ENCODE results near the gene CASK. TPM values are rescaled to one million over a fixed set of nuclear protein-coding genes. Genes with fewer than 3 reads are reported as not detected.
"Not testable (repeated sequence)": the region's sequence is repeated elsewhere in the genome, so short reads cannot be mapped to it uniquely, and the experiment has no call there.

The CASK gene
- total and polyA plus RNA-seq, 10 donors: 4.7 to 63.7 (median 42.8) TPM

DNA sequence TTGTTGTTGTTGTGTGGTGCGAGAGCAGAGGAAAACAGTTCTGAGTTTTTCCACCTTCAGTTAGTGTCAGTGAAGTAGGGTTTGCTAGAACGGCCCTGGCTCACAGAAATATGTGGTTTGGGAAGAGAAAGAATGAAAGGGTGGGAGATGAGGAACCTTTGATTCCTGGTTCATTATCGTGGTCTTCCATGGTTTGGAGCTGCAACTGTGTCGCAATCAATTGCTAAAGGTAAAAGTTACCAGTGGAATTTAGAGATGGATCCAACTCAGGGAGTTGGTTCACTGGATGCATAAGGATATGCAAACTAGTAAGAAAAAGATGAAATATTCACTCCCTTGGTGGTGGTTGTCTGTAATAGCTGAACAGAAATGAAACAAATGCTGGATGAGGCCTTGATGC, 270.2 kb downstream of the CASK start:
- intact Hi-C loops (cut with DNase I; ENCODE audit: low total_unique reads): no loop called here
- peaks cover 0 to 15% (median 2%) of the 10 kb centered on the region in 8 donors for H3K9me3 ChIP-seq
- H3K27me3 ChIP-seq (replicated peaks in 1 of 7): peaks cover 0 to 6% (median 0%) of the 10 kb centered on the region in 7 donors
- no peak for DNase-seq
- WGBS, 5 donors: 85 to 96% (median 91%) methylated on average over 4 of the region's 4 CpGs
- no peaks in the 10 kb centered on the region for H3K4me1 ChIP-seq
- H3K27ac ChIP-seq: no peak overlapping the region
- peaks cover 0 to 47% (median under 1%) of the 10 kb centered on the region in 6 donors for H3K36me3 ChIP-seq
- H3K4me3 ChIP-seq: no peak overlapping the region
- TF ChIP-seq, protein P1, sequence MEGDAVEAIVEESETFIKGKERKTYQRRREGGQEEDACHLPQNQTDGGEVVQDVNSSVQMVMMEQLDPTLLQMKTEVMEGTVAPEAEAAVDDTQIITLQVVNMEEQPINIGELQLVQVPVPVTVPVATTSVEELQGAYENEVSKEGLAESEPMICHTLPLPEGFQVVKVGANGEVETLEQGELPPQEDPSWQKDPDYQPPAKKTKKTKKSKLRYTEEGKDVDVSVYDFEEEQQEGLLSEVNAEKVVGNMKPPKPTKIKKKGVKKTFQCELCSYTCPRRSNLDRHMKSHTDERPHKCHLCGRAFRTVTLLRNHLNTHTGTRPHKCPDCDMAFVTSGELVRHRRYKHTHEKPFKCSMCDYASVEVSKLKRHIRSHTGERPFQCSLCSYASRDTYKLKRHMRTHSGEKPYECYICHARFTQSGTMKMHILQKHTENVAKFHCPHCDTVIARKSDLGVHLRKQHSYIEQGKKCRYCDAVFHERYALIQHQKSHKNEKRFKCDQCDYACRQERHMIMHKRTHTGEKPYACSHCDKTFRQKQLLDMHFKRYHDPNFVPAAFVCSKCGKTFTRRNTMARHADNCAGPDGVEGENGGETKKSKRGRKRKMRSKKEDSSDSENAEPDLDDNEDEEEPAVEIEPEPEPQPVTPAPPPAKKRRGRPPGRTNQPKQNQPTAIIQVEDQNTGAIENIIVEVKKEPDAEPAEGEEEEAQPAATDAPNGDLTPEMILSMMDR (IDR thresholded peaks at IDR 0.05 in 8 of 11, conservative IDR thresholded peaks at IDR 0.05 in 3 of 11): no peak
- TF ChIP-seq POLR2AphosphoS5 (IDR thresholded peaks at IDR 0.05) (no peak), POLR2A (IDR thresholded peaks at IDR 0.05) (no peak)

DNA sequence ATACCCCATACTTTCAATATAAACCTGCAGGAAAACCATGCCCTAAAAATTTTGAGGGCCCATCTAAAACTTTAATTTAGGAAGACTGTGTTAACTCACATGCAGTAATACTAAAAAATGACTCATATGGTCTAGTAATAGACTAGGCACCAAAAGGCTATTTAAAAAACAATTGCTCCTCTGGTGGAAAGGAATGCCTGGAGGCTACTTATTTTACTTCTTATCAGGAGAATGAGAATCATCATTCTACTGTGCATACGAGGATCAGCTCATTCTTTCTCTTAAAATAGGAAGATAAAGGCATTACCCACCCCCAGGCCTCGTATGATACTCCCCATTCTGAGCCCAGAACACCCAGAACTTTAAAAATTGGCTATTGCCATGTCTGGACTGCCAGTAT, 277.2 kb downstream of the CASK start:
- H3K27me3 ChIP-seq (replicated peaks in 1 of 7); DNase-seq; H3K27ac ChIP-seq; H3K36me3 ChIP-seq; intact Hi-C loops (cut with DNase I; ENCODE audit: low total_unique reads); H3K4me3 ChIP-seq; H3K4me1 ChIP-seq: not testable (repeated sequence)
- WGBS, 5 donors: 58 to 96% (median 93%) methylated on average over 2 of the region's 2 CpGs
- peaks cover 0 to 32% (median 7%) of the 10 kb centered on the region in 8 donors for H3K9me3 ChIP-seq

DNA sequence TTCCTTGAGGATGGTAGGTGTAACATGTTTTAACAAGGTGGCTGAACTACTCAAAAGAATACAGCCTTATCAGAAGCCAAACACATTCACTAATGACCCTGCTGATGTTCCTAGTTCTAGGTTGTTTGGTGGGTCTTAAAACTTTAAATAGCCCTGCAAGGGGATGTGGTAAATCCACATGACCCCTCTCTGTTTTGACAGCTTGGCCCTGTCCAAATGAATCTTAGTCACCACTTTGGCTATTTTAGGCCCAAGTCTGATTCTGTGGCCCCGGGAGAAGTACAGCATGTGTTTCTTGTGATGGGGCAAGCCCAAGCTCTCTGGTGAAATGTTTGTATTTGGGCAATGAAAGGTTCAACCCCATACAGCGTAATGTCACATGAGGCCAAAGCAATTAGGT, 289.1 kb downstream of the CASK start:
- TF ChIP-seq, protein P1 (IDR thresholded peaks at IDR 0.05 in 8 of 11, conservative IDR thresholded peaks at IDR 0.05 in 3 of 11): no peak
- TF ChIP-seq POLR2AphosphoS5 (IDR thresholded peaks at IDR 0.05): no peak
- TF ChIP-seq POLR2A (IDR thresholded peaks at IDR 0.05): no peak
- Histone ChIP-seq H3K36me3 (peaks cover 0 to 5% (median 0%) of the 10 kb centered on the region in 6 donors), H3K27ac (no peak overlapping the region), H3K4me1 (no peaks in the 10 kb centered on the region), H3K9me3 (no peaks in the 10 kb centered on the region), H3K27me3 (replicated peaks in 1 of 7) (peaks cover 0 to 6% (median 0%) of the 10 kb centered on the region in 7 donors), H3K4me3 (no peak overlapping the region)
- no peak for DNase-seq
- intact Hi-C loops (cut with DNase I; ENCODE audit: low total_unique reads): no loop called here
- WGBS, 5 donors: 9 to 64% (median 22%) methylated on average over 2 of the region's 2 CpGs

DNA sequence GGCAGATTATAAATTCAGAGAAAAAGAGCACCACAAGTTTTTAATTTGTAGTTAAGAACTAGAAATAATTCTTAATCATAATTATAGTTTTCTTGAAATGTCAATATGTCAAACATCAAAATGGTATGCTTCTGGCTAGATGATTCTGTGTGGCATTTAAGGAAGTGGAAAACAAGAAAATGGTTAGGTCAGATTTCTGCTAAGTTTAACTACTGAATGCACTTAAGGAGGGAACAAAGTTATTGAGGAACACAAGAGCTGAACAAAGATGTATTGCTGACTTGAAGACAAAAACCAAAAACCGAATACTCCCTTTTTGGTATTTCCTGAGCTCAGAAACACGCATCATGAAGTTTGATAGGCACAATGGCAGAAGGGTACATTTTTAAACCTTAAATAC, 293.3 kb downstream of the CASK start:
- Histone ChIP-seq H3K4me3 (no peak overlapping the region), H3K9me3 (no peaks in the 10 kb centered on the region), H3K27ac (no peak overlapping the region), H3K36me3 (peaks cover 0 to 26% (median 2%) of the 10 kb centered on the region in 6 donors), H3K4me1 (no peaks in the 10 kb centered on the region), H3K27me3 (replicated peaks in 1 of 7) (peaks cover 0 to 6% (median 0%) of the 10 kb centered on the region in 7 donors)
- intact Hi-C loops (cut with DNase I; ENCODE audit: low total_unique reads): no loop called here
- WGBS, 5 donors: 66 to 89% (median 83%) methylated on average over 2 of the region's 2 CpGs
- DNase-seq: no peak
- TF ChIP-seq POLR2A (IDR thresholded peaks at IDR 0.05): no peak
- TF ChIP-seq, protein P1 (IDR thresholded peaks at IDR 0.05 in 8 of 11, conservative IDR thresholded peaks at IDR 0.05 in 3 of 11): no peak
- no peak for TF ChIP-seq POLR2AphosphoS5 (IDR thresholded peaks at IDR 0.05)

DNA sequence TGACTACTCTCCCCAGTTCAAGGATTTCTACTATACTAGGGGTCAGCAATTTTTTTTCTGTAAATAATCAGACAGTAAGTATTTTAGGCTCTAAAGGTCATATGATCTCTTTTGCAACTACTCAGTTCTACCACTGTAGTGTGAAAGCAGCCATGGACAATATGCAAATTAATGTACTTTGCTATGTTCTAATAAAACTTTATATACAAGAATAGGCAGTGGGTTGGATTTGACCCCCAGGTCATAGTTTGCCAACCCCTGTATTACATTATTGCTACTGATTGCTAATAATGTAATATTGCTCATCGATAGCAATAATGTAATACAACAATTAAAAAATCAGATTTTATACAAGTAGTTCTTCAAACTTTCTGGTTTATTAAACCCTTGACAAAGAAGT, 293.8 kb downstream of the CASK start:
- no peak overlapping the region for H3K4me3 ChIP-seq
- 90 to 97% (median 96%) methylated on average over 1 of the region's 1 CpG for WGBS, 5 donors
- peaks cover 0 to 6% (median 0%) of the 10 kb centered on the region in 7 donors for H3K27me3 ChIP-seq (replicated peaks in 1 of 7)
- peaks cover 0 to 29% (median 2%) of the 10 kb centered on the region in 6 donors for H3K36me3 ChIP-seq
- no peaks in the 10 kb centered on the region for H3K9me3 ChIP-seq
- intact Hi-C loops (cut with DNase I; ENCODE audit: low total_unique reads): no loop called here
- TF ChIP-seq POLR2AphosphoS5 (IDR thresholded peaks at IDR 0.05) (no peak), POLR2A (IDR thresholded peaks at IDR 0.05) (no peak)
- TF ChIP-seq, protein P1 (IDR thresholded peaks at IDR 0.05 in 8 of 11, conservative IDR thresholded peaks at IDR 0.05 in 3 of 11): no peak
- H3K27ac ChIP-seq: no peak overlapping the region
- H3K4me1 ChIP-seq: no peaks in the 10 kb centered on the region
- DNase-seq: no peak
